NB4 (cell line): ENCODE data around the gene RAPGEFL1.
A peak's percentile ranks its signal among the peaks of the same experiment; 100 is the strongest.

Experiments used
- DNase-seq: peaks from one replicate; pipeline ENCODE4 v3.0.0; 2010; ENCODE audit warnings: low read depth
- H3K4me3 ChIP-seq: one replicate; pipeline ENCODE4 v1.5.1; 2011; ENCODE audit warnings: mild to moderate bottlenecking, low read depth, low read length, moderate library complexity
- MYC ChIP-seq: IDR thresholded peaks from 2 replicates; pipeline ENCODE4 v1.6.1; 2011; ENCODE audit warnings: low read depth, low read length
- POLR2A ChIP-seq: IDR thresholded peaks from 2 replicates; pipeline ENCODE4 v1.6.1; 2011; ENCODE audit warnings: mild to moderate bottlenecking; ENCODE audit not compliant: insufficient read length; ENCODE audit errors: extremely low read depth
- TF ChIP-seq, protein P1 (sequence below): IDR thresholded peaks from one replicate; pipeline ENCODE4 v1.5.1; 2012; ENCODE audit warnings: low read depth, low read length
- TF ChIP-seq, protein P2 (sequence below): IDR thresholded peaks from 2 replicates; pipeline ENCODE4 v1.6.1; 2011; ENCODE audit warnings: low read depth, low read length

RAPGEFL1 gene

DNA sequence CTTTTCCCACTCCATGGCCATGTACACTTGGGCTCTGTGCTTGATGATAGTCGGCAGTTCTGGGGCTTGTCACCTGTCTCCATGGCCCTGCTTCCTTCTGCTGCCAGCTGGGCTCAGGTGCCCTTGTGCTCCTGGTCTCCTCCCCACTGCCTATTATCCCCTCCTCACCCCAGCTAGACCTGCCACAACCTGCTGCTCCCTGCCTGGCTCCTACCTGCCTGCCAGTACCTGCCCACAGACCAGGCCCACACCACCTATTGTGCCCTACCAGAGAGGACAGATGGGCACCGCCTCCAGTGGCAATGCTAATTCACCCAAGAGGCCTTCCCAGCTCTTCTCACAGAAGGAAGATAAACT, 538 bp upstream of the RAPGEFL1 start:
- DNase-seq: no peak
- no peak overlapping the region for H3K4me3 ChIP-seq
- TF ChIP-seq, protein P1, sequence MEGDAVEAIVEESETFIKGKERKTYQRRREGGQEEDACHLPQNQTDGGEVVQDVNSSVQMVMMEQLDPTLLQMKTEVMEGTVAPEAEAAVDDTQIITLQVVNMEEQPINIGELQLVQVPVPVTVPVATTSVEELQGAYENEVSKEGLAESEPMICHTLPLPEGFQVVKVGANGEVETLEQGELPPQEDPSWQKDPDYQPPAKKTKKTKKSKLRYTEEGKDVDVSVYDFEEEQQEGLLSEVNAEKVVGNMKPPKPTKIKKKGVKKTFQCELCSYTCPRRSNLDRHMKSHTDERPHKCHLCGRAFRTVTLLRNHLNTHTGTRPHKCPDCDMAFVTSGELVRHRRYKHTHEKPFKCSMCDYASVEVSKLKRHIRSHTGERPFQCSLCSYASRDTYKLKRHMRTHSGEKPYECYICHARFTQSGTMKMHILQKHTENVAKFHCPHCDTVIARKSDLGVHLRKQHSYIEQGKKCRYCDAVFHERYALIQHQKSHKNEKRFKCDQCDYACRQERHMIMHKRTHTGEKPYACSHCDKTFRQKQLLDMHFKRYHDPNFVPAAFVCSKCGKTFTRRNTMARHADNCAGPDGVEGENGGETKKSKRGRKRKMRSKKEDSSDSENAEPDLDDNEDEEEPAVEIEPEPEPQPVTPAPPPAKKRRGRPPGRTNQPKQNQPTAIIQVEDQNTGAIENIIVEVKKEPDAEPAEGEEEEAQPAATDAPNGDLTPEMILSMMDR: no peak
- TF ChIP-seq, protein P2, sequence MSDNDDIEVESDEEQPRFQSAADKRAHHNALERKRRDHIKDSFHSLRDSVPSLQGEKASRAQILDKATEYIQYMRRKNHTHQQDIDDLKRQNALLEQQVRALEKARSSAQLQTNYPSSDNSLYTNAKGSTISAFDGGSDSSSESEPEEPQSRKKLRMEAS: no peak
- TF ChIP-seq MYC (no peak), POLR2A (no peak)

DNA sequence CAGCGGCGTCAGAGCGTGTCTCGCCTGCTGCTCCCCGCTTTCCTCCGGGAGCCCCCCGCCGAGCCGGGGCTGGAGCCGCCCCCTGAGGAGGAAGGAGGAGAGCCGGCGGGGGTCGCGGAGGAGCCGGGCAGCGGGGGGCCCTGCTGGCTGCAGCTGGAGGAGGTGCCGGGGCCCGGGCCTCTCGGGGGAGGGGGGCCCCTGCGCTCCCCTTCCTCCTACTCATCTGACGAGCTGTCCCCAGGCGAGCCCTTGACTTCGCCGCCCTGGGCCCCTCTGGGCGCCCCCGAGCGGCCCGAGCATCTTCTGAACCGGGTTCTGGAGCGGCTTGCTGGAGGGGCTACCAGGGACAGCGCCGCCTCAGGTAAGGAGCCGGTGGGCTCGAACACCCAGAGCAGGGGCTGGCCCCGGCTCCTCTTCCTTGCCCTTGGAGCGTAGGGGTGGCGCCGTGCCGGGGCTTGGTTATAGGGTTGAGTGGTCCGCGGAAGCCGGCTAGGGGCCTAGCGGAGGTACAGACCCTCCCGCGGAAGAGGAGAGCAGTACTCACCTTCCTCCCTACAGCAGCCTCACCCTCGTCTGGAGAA, 841 bp downstream of the RAPGEFL1 start:
- no peak overlapping the region for H3K4me3 ChIP-seq
- no peak for TF ChIP-seq POLR2A
- TF ChIP-seq MYC: no peak
- TF ChIP-seq, protein P2: no peak
- TF ChIP-seq, protein P1: no peak
- no peak for DNase-seq

DNA sequence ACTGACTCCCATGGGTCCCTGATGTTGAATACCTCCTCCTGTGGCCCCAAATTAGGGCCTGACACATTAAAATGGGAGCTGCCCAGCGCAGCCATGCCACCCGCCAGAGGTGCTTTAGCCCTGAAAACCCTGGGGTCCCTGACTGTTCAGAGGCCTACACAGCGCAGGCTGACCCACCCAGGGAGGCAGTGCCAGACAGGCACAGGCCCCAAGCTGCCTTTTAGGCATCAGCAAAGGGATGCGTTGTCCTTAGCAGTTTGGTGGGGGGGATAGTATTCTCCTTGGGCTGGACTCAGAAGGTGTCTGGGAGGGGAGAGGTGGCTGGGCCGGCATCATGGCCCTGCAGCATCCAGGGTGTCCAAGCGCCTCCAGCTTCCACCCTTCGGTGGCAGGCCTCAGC, 1.4 kb downstream of the RAPGEFL1 start:
- TF ChIP-seq, protein P1: no peak
- no peak for TF ChIP-seq MYC
- no peak overlapping the region for H3K4me3 ChIP-seq
- no peak for DNase-seq

DNA sequence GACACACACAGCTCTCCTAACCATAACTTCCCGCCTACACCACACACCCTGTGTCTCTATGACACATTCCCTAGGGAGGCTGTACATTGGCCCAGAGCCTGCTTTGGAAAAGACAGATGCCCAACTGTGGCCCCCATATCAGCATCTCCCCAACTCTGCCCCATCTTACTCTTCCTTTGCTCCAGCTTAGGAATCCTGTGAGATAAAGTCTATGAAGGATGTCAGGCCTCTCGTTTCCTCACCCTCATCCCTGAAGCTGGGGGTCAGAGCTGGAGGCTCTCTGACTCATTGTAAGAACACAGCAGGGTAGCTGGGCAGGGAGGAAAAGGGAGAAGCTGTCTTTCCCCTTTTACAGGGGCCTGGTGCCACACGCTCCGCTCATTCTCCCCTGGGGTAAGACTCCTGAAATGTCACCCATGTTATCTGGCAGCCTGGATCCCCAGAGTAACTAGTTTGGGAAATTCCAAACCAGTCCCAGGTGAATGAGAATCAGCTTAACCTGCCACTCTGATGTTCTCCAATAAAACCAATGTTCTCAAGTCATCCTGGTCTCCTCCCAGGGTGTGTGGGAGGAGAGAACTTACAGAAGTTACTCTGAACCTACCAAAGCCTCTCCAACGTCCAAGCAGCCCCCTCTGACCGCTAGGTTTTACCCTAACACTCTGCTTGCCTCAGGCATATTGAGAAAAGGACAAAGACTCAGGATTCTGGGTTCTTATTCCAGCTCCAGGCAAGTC, 2.8 kb downstream of the RAPGEFL1 start:
- TF ChIP-seq, protein P2: no peak
- TF ChIP-seq, protein P1: no peak
- no peak for TF ChIP-seq POLR2A
- TF ChIP-seq MYC: no peak
- H3K4me3 ChIP-seq: no peak overlapping the region
- DNase-seq: peak; percentile 88

DNA sequence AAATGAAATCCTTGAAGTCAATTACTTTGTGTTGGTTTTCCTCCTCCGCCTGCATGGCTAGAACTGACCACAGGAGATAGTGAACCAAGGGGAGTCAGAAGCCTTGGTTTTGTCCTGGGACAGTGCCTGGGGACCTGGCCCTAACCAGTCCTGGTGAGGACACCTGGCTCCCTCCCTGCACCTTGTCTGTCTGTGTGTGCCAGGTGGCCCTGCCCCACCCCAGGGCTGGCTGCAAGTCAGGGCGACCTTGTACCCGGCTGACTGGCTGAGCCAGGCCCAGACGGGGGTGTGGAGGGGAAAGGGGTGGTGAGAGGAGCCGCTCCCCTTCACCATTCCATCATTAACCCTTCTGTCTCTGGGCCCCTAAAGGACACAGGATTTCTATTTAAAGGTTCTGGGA, 3.4 kb downstream of the RAPGEFL1 start:
- DNase-seq: no peak
- TF ChIP-seq MYC (no peak), POLR2A (no peak)
- TF ChIP-seq, protein P2: no peak
- TF ChIP-seq, protein P1: no peak
- no peak overlapping the region for H3K4me3 ChIP-seq

DNA sequence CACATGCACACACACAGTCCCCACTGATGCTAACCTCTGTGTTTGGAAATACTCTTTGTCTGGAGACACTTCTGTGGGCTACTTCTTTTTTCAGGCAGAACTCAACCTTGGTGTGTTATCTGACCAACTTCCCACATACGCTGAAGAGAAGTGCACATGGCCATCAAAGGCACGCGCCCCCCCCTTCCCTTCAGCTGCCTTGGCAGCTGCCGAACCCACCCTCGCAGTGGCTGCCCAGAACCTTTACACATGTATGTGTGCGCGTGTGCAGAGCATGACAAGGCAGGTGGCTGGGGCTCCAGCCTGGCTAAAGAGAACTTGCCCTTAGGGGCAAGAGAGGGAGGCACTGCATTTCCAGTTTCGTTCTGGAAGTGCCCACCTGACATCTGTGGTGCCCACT, 3.9 kb downstream of the RAPGEFL1 start:
- no peak for DNase-seq
- no peak overlapping the region for H3K4me3 ChIP-seq
- TF ChIP-seq, protein P2: no peak
- no peak for TF ChIP-seq POLR2A
- no peak for TF ChIP-seq MYC
- TF ChIP-seq, protein P1: no peak
